ENCODE data around the gene SMCR8. TPM values are rescaled to one million over a fixed set of nuclear protein-coding genes. Genes with fewer than 3 reads are reported as not detected.

The SMCR8 gene
- total and polyA plus RNA-seq, 9 of the 15 experiments (the other 6 are each of a cell fraction or from before 2014, with no cell fraction given), result 0.25 to 8.8 (median 4.9) TPM

DNA sequence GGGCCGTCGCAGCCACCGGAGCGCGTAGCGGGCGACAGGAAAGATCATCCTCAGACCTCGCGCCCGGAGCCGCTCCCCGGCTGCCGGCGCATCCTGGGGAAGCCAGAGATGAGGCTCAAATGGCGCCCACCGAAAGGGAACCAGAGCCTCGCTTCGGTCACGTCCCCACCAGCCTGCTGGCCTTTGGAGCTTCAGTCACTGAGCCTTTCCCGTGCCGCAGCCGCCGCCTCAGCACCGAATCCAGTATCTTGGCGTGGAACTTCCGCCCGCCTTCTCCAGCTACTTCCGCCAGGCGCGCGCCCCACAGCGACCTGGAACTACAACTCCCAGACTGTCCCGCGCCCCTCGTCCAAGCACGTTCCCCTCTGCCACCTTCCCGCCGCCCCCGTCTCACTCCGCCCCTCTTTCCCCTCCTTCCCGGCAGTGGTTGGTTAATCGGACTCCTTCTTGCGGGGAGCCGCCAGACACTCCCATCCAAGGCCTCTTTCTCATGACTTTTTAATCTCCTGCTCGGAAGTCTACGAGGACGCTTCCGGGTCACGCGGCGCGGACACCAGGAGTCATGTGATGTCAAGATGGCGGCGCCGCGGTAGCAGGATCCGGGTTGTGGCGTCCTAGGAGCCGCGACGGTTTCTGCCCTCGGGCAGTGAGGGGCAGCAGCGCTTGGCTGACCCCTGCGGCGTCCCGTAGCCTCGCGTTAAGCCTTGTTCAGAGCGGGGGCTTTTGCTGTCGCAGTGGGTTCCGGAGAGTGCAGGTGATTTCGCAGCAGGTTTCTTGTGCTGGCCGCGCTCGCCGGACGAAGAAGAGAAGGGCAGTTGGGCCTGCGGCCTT, at the start of gene SMCR8, which contains the start of gene TOP3A (continued):
- TF ChIP-seq SNRNP70 (optimal IDR thresholded peaks at IDR 0.05; ENCODE audit: low read depth, low read length) (no peak), CC2D1A (IDR thresholded peaks at IDR 0.05) (no peak), SRSF7 (optimal IDR thresholded peaks at IDR 0.05; ENCODE audit: low read depth, low read length) (no peak), CHD4 (IDR thresholded peaks at IDR 0.05; ENCODE audit: insufficient read depth, insufficient replicate concordance, low read depth, low read length, poor library complexity, severe bottlenecking) (no peak), CAMTA2 (CRISPR knock-in tag; conservative IDR thresholded peaks at IDR 0.05) (no peak), SPI1 (IDR thresholded peaks at IDR 0.05; ENCODE audit: borderline replicate concordance, low read depth, low read length) (peak; percentile 17; the same call in 1 of the 2 replicates), GTF2F1 (IDR thresholded peaks at IDR 0.05; ENCODE audit: low read depth, low read length) (no peak)
- TF ChIP-seq, protein P1, sequence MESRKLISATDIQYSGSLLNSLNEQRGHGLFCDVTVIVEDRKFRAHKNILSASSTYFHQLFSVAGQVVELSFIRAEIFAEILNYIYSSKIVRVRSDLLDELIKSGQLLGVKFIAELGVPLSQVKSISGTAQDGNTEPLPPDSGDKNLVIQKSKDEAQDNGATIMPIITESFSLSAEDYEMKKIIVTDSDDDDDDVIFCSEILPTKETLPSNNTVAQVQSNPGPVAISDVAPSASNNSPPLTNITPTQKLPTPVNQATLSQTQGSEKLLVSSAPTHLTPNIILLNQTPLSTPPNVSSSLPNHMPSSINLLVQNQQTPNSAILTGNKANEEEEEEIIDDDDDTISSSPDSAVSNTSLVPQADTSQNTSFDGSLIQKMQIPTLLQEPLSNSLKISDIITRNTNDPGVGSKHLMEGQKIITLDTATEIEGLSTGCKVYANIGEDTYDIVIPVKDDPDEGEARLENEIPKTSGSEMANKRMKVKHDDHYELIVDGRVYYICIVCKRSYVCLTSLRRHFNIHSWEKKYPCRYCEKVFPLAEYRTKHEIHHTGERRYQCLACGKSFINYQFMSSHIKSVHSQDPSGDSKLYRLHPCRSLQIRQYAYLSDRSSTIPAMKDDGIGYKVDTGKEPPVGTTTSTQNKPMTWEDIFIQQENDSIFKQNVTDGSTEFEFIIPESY (CRISPR knock-in tag; IDR thresholded peaks at IDR 0.05), result no peak

DNA sequence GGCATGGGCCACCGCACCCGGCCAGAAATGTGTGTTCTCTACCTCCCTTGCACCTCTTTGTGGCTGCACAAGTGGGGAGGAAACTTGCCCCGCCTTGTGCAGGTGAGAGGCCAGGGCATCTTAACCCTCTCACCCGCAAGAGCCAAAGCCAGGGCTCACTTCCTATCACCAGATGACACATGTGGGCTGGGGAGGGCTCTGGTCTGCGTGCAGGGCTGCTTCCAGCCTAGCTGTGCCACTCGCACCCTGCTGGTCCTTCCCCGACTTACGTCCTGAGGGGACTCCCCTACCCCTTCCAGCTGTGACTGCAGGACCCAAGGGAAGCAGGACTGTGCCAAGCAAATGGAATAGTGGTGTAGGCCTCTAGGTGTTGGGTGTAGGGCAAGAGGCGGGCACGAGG, 47.7 kb upstream of the SMCR8 start:
- Histone ChIP-seq H4K20me1 (replicated peaks; ENCODE audit: control insufficient read depth, insufficient read depth, low read length) (no peaks in the 10 kb centered on the region), H3K36me3 (ENCODE audit: control insufficient read depth, insufficient read depth, low read length) (peaks cover 11% of the 10 kb centered on the region; the same call in 2 of the 3 replicates), H3K9ac (ENCODE audit: insufficient read depth in 1 of 2, low read depth in 2 of 2, low read length in 2 of 2) (no peak overlapping the region), H3K79me2 (ENCODE audit: control insufficient read depth, insufficient read depth, low read length) (no peaks in the 10 kb centered on the region), H3K9me1 (ENCODE audit: control insufficient read depth, insufficient read depth, low read length) (no peaks in the 10 kb centered on the region), H3K4me1 (replicated peaks in 1 of 2; ENCODE audit: control insufficient read depth in 2 of 2, insufficient read depth in 2 of 2, low read length in 2 of 2) (peaks cover 0 to 11% of the 10 kb centered on the region in 2 experiments; a peak in 2 of 5 replicates), H3K27me3 (ENCODE audit: control insufficient read depth in 2 of 2, insufficient read depth in 2 of 2, low read length in 2 of 2) (no peaks in the 10 kb centered on the region), H3K4me3 (no peak overlapping the region), H3K27ac (ENCODE audit: extremely low read depth, low read depth, low read length) (no peak overlapping the region), H3K4me2 (ENCODE audit: insufficient read depth, low read length) (no peak overlapping the region), H2AFZ (ENCODE audit: low read depth, low read length) (no peak overlapping the region), H3K9me3 (replicated peaks; ENCODE audit: control insufficient read depth, insufficient read depth, low read depth, low read length) (no peaks in the 10 kb centered on the region)
- FAIRE-seq (no peak), ATAC-seq (no peak), DNase-seq (ENCODE audit: extremely low read depth in 1 of 4, low spot score in 3 of 4) (no peak)
- BruUV-seq (replicated peaks), result no TSS peak
- in situ Hi-C loops (cut with MboI), result no loop called here
- CTCF ChIA-PET (ENCODE audit: low intra/inter-chr PET ratio), result no interaction called here
- intact Hi-C loops (cut with micrococcal nuclease), result no loop called here
- POLR2A ChIA-PET, result no interaction called here
- WGBS (ENCODE audit: insufficient coverage, low coverage, missing lambda C conversion rate), result 49% methylated on average over 5 of the region's 10 CpGs
- peak; percentile 35; the same call in 1 of the 2 replicates for TF ChIP-seq POLR2G (IDR thresholded peaks at IDR 0.05; ENCODE audit: low read depth, low read length)
- no peak for TF ChIP-seq ZNF232 (CRISPR knock-in tag; IDR thresholded peaks at IDR 0.05)

Measured in K562 (cell line).